Astrocyte of the hippocampus (primary cell): Measurements from ENCODE around the gene RNF43.
A peak's percentile ranks its signal among the peaks of the same experiment; 100 is the strongest.

Experiments
- DNase-seq: peaks from one replicate; pipeline ENCODE4 v3.0.0; 2011; ENCODE audit warnings: low read depth, low spot score

RNF43 gene

GRCh38 chr17:58417300-58418092 is at the start of gene RNF43:
TSS of gene RNF43 (minus strand) at chr17:58417534. CDS start at chr17:58415577, 1,957 bp downstream.
- DNase-seq = peak; percentile 92

GRCh38 chr17:58455491-58455890 is 38.2 kb upstream of the RNF43 start:
- DNase-seq = no peak

GRCh38 chr17:58452738-58453137 is 35.4 kb upstream of the RNF43 start:
- peak; percentile 42 for DNase-seq

- peak; percentile 90 for DNase-seq
Measured at GRCh38 chr17:58447039-58447975, 30.0 kb upstream of the RNF43 start.

- no peak for DNase-seq
Measured at GRCh38 chr17:58446086-58446485, 28.8 kb upstream of the RNF43 start.

- no peak for DNase-seq
Measured at GRCh38 chr17:58436805-58437239, 19.5 kb upstream of the RNF43 start.

- DNase-seq = no peak
Measured at GRCh38 chr17:58436245-58436644, 18.9 kb upstream of the RNF43 start.

- no peak for DNase-seq
Measured at GRCh38 chr17:58432806-58433573, 15.7 kb upstream of the RNF43 start.

GRCh38 chr17:58427807-58428206 is 10.5 kb upstream of the RNF43 start:
- DNase-seq = no peak

- no peak for DNase-seq
Measured at GRCh38 chr17:58421711-58422110, 4.4 kb upstream of the RNF43 start.

- no peak for DNase-seq
Measured at GRCh38 chr17:58420827-58421226, 3.5 kb upstream of the RNF43 start.

- DNase-seq = no peak
Measured at GRCh38 chr17:58416937-58417299, 416 bp downstream of the RNF43 start.

- DNase-seq = no peak
Measured at GRCh38 chr17:58416396-58416795, 938 bp downstream of the RNF43 start.

- no peak for DNase-seq
Measured at GRCh38 chr17:58415371-58416055, 1.8 kb downstream of the RNF43 start.

- no peak for DNase-seq
Measured at GRCh38 chr17:58414596-58414997, 2.7 kb downstream of the RNF43 start.

- DNase-seq = no peak
Measured at GRCh38 chr17:58413684-58414083, 3.6 kb downstream of the RNF43 start.

GRCh38 chr17:58412961-58413586 is 4.3 kb downstream of the RNF43 start:
- no peak for DNase-seq

- no peak for DNase-seq
Measured at GRCh38 chr17:58412064-58412703, 5.2 kb downstream of the RNF43 start.

GRCh38 chr17:58411408-58411894 is 5.9 kb downstream of the RNF43 start:
- DNase-seq = no peak
